ENCODE data around the gene CCDC78. TPM values are rescaled to one million over a fixed set of nuclear protein-coding genes. Genes with fewer than 3 reads are reported as not detected.

CCDC78 gene
- total RNA-seq, 2 experiments from 2014 or later = 4.6 to 5.7 TPM

- H3K9me3 Mint-ChIP-seq = no peaks in the 10 kb centered on the region
- TF ChIP-seq, protein P1, sequence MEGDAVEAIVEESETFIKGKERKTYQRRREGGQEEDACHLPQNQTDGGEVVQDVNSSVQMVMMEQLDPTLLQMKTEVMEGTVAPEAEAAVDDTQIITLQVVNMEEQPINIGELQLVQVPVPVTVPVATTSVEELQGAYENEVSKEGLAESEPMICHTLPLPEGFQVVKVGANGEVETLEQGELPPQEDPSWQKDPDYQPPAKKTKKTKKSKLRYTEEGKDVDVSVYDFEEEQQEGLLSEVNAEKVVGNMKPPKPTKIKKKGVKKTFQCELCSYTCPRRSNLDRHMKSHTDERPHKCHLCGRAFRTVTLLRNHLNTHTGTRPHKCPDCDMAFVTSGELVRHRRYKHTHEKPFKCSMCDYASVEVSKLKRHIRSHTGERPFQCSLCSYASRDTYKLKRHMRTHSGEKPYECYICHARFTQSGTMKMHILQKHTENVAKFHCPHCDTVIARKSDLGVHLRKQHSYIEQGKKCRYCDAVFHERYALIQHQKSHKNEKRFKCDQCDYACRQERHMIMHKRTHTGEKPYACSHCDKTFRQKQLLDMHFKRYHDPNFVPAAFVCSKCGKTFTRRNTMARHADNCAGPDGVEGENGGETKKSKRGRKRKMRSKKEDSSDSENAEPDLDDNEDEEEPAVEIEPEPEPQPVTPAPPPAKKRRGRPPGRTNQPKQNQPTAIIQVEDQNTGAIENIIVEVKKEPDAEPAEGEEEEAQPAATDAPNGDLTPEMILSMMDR (IDR thresholded peaks at IDR 0.05) = peak; percentile 88
- no peaks in the 10 kb centered on the region for H3K27me3 Mint-ChIP-seq
- H3K4me1 Mint-ChIP-seq (ENCODE audit: low read depth) = peaks cover 20% of the 10 kb centered on the region
- peak within 1 kb of the TSS; percentile 63 for H3K27ac Mint-ChIP-seq
- ATAC-seq (peak; percentile 85), DNase-seq (peak; percentile 92)
- H3K4me3 Mint-ChIP-seq = peak within 1 kb of the TSS; percentile 80
- intact Hi-C loops (cut with micrococcal nuclease) = no loop called here
- POLR2A ChIA-PET = interaction anchor here (0.6 to 9.3 kb wide), 6 partner anchors 10 to 613 kb away, joined by 3 to 84 read pairs (median 4); partner anchors contain the start of genes ANTKMT and CCDC78
- H3K36me3 Mint-ChIP-seq (ENCODE audit: low read depth) = peaks cover 4% of the 10 kb centered on the region
- CTCF ChIA-PET = interaction anchor here (0.7 to 6.4 kb wide), 14 partner anchors 9 to 345 kb away, joined by 3 to 37 read pairs (median 5); partner anchors contain the start of genes ANTKMT, CHTF18, METRN and RHBDL1
Observed at GRCh38 chr16:740764-741505, 14.7 kb upstream of the CCDC78 start, which contains the start of gene CIAO3. CIAO3 (minus strand) TSS chr16:740997; CDS start chr16:740985, 12 bp downstream.

DNA sequence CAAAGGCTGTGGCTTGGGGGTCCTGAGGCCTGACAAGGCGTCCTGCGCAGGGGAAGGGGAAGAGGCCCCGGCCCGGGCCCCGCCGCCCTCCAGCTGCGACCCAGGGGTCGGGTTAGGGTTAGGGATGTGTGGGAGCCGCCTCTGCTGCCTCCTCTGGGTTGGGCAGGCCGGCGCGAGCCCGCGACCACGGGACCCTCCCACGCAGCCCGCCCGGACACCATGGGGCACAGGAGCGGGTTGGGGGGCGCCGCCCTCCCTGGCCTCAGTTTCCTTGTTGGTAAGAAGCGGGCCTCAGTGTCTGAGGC, 14.2 kb upstream of the CCDC78 start:
- Mint-ChIP-seq H3K9me3 (no peaks in the 10 kb centered on the region), H3K27ac (peak overlapping the region; percentile 63), H3K4me3 (peak overlapping the region; percentile 80), H3K4me1 (ENCODE audit: low read depth) (peaks cover 25% of the 10 kb centered on the region), H3K36me3 (ENCODE audit: low read depth) (peaks cover 4% of the 10 kb centered on the region), H3K27me3 (no peaks in the 10 kb centered on the region)
- intact Hi-C loops (cut with micrococcal nuclease) = no loop called here
- ATAC-seq = no peak
- ChIA-PET POLR2A (interaction anchor here (1.4 to 9.3 kb wide), 4 partner anchors 10 to 44 kb away, joined by 3 to 84 read pairs (median 8); partner anchors contain the start of genes ANTKMT and CCDC78), CTCF (interaction anchor here (0.9 to 6.4 kb wide), 10 partner anchors 9 to 65 kb away, joined by 3 to 37 read pairs (median 6); partner anchors contain the start of genes ANTKMT, CHTF18, METRN and RHBDL1)
- TF ChIP-seq, protein P1 (IDR thresholded peaks at IDR 0.05) = no peak
- DNase-seq = no peak

DNA sequence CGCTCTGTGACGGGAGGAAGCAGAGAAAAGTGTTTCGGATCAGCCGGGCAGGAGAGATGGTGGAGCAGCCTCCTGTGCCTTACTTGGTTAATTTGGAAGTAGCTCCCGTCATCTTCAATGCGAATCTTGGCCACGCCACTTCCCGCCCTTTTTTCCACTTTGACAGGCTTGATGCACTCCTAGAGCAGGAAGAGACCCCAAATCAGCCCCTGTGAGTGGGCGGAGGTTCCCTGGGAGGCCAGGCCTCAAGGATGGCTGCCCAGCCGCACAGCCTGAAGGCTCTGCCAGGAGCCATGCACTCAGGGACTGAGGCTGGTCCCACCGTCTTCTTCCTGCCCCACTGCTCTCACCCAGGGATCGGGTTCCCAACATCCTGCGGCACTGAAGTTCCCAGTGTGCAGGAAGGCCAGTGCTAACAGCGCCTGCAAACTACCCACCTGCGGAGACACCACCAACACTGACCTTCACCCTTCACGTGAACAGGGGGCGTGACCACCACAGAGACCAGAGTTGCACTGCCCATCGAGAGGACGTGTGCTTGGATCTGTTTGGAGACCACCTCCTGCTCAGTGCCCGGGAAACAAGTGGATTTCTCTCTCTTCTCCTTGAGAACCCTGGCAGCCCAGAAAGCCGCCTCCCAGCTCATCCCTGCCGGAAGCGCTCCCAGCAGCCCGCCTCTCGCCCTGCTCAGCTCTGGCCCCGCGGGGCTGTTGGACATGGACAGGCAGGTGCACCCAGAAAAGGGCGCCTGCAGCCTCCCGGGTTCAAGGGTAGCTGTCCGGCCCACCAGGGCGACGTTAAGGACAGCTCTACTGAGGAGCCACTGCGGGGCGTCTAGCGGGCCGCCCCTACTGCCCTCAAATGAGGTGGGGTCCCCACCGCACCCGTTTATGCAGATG, 13.6 kb upstream of the CCDC78 start:
- H3K9me3 Mint-ChIP-seq = no peaks in the 10 kb centered on the region
- ChIA-PET CTCF (interaction anchor here (0.8 to 6.4 kb wide), 10 partner anchors 8 to 49 kb away, joined by 3 to 37 read pairs (median 6); partner anchors contain the start of genes ANTKMT, CHTF18, METRN and RPUSD1), POLR2A (interaction anchor here (1.4 to 9.3 kb wide), 4 partner anchors 9 to 45 kb away, joined by 3 to 84 read pairs (median 8); partner anchors contain the start of genes ANTKMT and CCDC78)
- no peaks in the 10 kb centered on the region for H3K27me3 Mint-ChIP-seq
- peaks cover 6% of the 10 kb centered on the region for H3K36me3 Mint-ChIP-seq (ENCODE audit: low read depth)
- intact Hi-C loops (cut with micrococcal nuclease) = no loop called here
- DNase-seq = no peak
- peak overlapping the region; percentile 80 for H3K4me3 Mint-ChIP-seq
- ATAC-seq = no peak
- peak overlapping the region; percentile 63 for H3K27ac Mint-ChIP-seq
- H3K4me1 Mint-ChIP-seq (ENCODE audit: low read depth) = peaks cover 28% of the 10 kb centered on the region
- TF ChIP-seq, protein P1 (IDR thresholded peaks at IDR 0.05) = no peak

DNA sequence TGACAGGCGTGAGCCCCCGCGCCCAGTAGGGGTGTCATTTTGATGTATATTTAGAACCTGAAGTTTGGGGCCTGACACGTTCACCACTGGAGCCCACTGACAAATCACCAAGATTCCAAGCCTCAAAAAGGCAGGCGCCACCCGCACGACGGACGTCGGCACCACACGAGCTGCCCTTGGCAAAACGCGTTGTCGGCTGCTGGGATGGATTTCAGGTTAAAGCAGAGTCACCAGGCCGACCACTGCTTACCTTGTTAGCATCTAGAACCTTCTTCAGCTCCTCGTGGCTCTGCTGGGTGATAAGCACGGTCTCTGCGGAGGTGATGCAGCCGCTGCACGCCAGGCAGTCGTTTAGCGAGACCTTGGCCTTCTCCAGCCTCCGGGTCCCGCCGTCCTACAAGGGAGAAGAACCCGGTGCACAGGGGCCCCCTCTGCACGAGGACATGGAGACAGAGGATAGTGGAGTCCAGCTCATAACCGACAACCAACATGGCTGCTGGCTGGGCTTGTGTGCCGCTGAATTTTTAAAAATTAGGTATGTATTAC, 10.8 kb upstream of the CCDC78 start:
- TF ChIP-seq, protein P1 (IDR thresholded peaks at IDR 0.05) = no peak
- Mint-ChIP-seq H3K4me3 (no peak overlapping the region), H3K27ac (no peak overlapping the region), H3K9me3 (no peaks in the 10 kb centered on the region), H3K36me3 (ENCODE audit: low read depth) (peaks cover 9% of the 10 kb centered on the region), H3K4me1 (ENCODE audit: low read depth) (peaks cover 33% of the 10 kb centered on the region), H3K27me3 (no peaks in the 10 kb centered on the region)
- ATAC-seq = no peak
- ChIA-PET CTCF (interaction anchor here (2.1 to 19.6 kb wide), 2 partner anchors 16 to 25 kb away, joined by 7 to 207 read pairs; partner anchors contain the start of genes ANTKMT and METRN), POLR2A (interaction anchor here (9.3 kb wide), 1 partner anchor 15 kb away, joined by 84 read pairs; the partner anchor contains the start of genes ANTKMT and CCDC78)
- intact Hi-C loops (cut with micrococcal nuclease) = no loop called here
- no peak for DNase-seq

All from activated CD8-positive, alpha-beta T cell treated with anti-CD3 and anti-CD28 coated beads for 36 hours (primary cell).